Effector memory CD8-positive, alpha-beta T cell (primary cell): ENCODE data around the gene SMIM17.
A peak's percentile ranks its signal among the peaks of the same experiment; 100 is the strongest.
"Not testable (repeated sequence)": the region's sequence is repeated elsewhere in the genome, so short reads cannot be mapped to it uniquely, and the experiment has no call there.

Source experiments
- ATAC-seq: fragments of 150-1000 bp; cut with Tn5 transposase; replicated peaks from 2 replicates; pipeline ENCODE4 v1.10.0; 2021; ENCODE audit warnings: mild to moderate bottlenecking, moderate library complexity
- DNase-seq, 3 experiments: peaks; one replicate each; pipeline ENCODE4 v3.0.0; 2021
- H3K27ac Mint-ChIP-seq, 2 donors: one replicate each; pipeline ENCODE4 v1.8.0; 2022; ENCODE audit warnings: mild to moderate bottlenecking in 2 of 2, mixed read lengths in 2 of 2, moderate library complexity in 2 of 2
- H3K27me3 Mint-ChIP-seq, 2 donors: one replicate each; pipeline ENCODE4 v1.8.0; 2022; ENCODE audit warnings: mixed read lengths in 2 of 2
- H3K36me3 Mint-ChIP-seq: one replicate; pipeline ENCODE4 v1.8.0; 2022; ENCODE audit warnings: mild to moderate bottlenecking, moderate library complexity, mixed read lengths; ENCODE audit not compliant: insufficient read depth
- H3K4me1 Mint-ChIP-seq, 2 donors: one replicate each; pipeline ENCODE4 v1.8.0; 2022; ENCODE audit warnings: low read depth in 2 of 2, mixed read lengths in 2 of 2
- H3K4me3 Mint-ChIP-seq, 2 donors: one replicate each; pipeline ENCODE4 v1.8.0; 2022; ENCODE audit warnings: mild to moderate bottlenecking in 2 of 2, mixed read lengths in 2 of 2, moderate library complexity in 2 of 2
- H3K9me3 Mint-ChIP-seq, 2 donors: one replicate each; pipeline ENCODE4 v1.8.0; 2022; ENCODE audit warnings: mixed read lengths in 2 of 2

The SMIM17 gene

DNA sequence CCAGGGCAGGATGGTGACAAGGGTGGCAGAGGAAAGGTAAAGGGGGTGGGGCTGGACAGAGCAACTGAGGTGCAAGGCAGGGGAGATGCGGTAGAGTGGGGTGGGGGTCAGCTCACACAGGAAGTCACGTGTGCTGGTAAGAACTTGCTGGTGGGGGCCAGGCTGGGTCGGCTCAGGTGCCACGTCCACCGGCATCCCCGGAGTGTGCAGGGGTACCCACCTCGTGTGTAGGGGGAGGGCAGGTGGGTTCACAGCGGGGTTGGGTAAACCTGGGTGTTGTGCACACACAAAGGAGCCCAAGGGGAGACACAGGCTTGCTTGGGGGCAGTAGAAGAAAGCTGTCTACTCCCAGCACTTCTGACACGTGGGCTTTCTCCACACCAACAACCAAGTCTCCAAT, 25.7 kb downstream of the SMIM17 start:
- H3K27me3 Mint-ChIP-seq = no peaks in the 10 kb centered on the region
- no peak overlapping the region for H3K4me3 Mint-ChIP-seq
- DNase-seq = no peak
- ATAC-seq = no peak
- H3K9me3 Mint-ChIP-seq = peaks cover 7 to 11% of the 10 kb centered on the region in 2 donors
- no peaks in the 10 kb centered on the region for H3K36me3 Mint-ChIP-seq
- no peak overlapping the region for H3K27ac Mint-ChIP-seq
- H3K4me1 Mint-ChIP-seq = peaks cover 0 to 10% of the 10 kb centered on the region in 2 donors

DNA sequence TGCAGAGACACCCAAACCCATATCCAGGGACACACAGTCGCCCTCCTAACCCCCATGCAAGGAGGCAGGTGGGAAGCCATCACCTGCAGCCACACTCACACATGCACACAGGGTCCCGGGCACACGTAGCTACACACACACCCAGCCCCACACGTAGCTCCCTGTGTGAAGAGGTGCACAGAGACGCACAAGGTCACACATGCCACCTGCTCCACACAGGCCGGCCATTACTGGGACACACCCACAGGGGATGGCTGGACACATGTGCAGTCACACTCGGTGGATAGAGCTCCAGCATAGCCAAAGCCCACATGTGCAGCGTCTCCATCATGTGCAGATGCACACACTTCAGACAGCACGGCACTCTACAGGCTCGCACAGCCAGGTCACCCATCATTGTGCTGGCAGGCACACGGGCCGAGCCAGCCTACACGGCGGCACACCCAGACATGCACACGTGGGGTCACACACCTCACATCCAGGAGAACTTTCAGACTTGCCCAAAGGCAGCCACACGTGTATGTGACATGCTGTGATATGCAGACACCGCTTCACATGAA, 27.5 kb downstream of the SMIM17 start:
- Mint-ChIP-seq H3K36me3 (no peaks in the 10 kb centered on the region), H3K27me3 (no peaks in the 10 kb centered on the region), H3K4me1 (peaks cover 0 to 10% of the 10 kb centered on the region in 2 donors), H3K4me3 (peak overlapping the region in 1 of 2 donors; percentile 82), H3K9me3 (peaks cover 5 to 7% of the 10 kb centered on the region in 2 donors), H3K27ac (no peak overlapping the region)
- ATAC-seq (no peak), DNase-seq (no peak)

DNA sequence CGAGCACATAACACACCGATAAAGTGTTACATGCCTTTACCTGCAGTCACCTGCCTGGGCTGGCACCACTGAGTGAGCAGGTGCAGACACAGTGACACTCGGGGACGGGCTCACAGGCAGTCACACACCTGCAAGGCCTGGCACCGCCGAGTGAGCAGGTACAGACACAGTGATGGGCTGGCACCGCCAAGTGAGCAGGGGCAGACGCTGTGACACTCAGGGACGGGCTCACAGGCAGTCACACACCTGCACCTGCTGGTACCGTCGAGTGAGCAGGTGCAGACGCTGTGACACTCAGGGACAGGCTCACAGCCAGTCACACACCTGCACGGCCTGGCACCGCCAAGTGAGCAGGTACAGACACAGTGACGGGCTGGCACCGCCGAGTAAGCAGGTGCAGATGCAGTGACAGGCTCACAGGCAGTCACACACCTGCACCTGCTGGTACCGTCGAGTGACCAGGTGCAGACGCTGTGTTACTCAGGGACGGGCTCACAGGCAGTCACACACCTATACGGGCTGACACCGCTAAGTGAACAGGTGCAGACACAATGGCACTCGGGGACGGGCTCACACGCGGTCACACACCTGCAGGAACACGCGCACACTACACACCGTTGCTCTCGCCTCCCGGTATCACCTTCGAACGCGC, 28.1 kb downstream of the SMIM17 start:
- peaks cover 5 to 7% of the 10 kb centered on the region in 2 donors for H3K9me3 Mint-ChIP-seq
- peak overlapping the region in 1 of 2 donors; percentile 55 for H3K27ac Mint-ChIP-seq
- H3K36me3 Mint-ChIP-seq = no peaks in the 10 kb centered on the region
- DNase-seq (no peak), ATAC-seq (peak; percentile 33)
- H3K27me3 Mint-ChIP-seq = no peaks in the 10 kb centered on the region
- peaks cover 0 to 10% of the 10 kb centered on the region in 2 donors for H3K4me1 Mint-ChIP-seq
- peak overlapping the region; percentile 65 to 82 for H3K4me3 Mint-ChIP-seq

DNA sequence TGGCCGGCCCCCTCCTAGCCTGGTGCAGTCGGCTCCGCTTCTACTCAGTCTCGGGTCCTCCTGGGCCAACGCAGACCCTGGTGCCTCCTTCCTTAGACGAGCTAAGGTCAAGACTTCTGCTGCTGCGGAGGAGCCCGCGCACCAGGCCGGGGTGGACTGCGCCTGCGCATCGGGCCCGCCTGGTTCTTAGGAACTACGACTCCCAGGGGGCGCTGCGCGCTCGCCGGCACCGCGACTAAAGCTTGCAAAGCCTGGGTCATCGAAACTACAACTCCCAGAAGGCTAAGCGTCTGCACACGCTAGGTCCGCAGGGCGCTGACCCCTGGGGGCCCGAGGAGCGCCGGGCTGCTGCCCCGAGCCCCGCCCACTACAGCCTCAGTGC, 28.6 kb downstream of the SMIM17 start, which contains the start of gene ZNF835:
Gene ZNF835, minus strand, starts transcription at position 145 of the 382 bp plus-strand sequence. CDS start 6,559 bp downstream, outside the sequence.
- Mint-ChIP-seq H3K9me3 (peaks cover 5 to 7% of the 10 kb centered on the region in 2 donors), H3K27me3 (no peaks in the 10 kb centered on the region), H3K36me3 (no peaks in the 10 kb centered on the region), H3K4me3 (peak within 1 kb of the TSS; percentile 65 to 82), H3K4me1 (peaks cover 0 to 10% of the 10 kb centered on the region in 2 donors), H3K27ac (peak within 1 kb of the TSS in 1 of 2 donors; percentile 55)
- ATAC-seq (peak; percentile 78), DNase-seq (peak; percentile 22 to 55 (median 47))

DNA sequence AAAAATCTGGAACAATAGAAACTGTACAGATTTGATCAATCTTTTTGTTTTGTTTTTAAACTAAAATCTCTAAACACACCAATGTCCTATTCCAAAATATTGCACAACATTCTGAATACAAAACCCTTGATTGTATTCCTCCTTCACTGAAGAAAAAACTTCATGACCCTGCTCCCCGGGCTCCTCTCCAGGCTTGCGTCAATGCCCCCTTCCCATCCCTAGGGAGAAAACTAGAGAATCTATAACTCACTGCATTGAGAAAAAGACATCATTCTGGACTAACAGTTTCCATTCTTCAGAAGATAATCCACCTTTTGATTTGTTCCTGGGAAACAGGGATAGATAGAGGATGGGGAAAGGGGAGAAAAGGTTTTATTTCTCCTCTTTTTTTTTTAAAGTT, 29.7 kb downstream of the SMIM17 start:
- not testable (repeated sequence) for H3K36me3 Mint-ChIP-seq, H3K27ac Mint-ChIP-seq, H3K9me3 Mint-ChIP-seq, H3K27me3 Mint-ChIP-seq, DNase-seq, H3K4me3 Mint-ChIP-seq, ATAC-seq
- H3K4me1 Mint-ChIP-seq = peaks cover 0 to 10% of the 10 kb centered on the region in 2 donors

DNA sequence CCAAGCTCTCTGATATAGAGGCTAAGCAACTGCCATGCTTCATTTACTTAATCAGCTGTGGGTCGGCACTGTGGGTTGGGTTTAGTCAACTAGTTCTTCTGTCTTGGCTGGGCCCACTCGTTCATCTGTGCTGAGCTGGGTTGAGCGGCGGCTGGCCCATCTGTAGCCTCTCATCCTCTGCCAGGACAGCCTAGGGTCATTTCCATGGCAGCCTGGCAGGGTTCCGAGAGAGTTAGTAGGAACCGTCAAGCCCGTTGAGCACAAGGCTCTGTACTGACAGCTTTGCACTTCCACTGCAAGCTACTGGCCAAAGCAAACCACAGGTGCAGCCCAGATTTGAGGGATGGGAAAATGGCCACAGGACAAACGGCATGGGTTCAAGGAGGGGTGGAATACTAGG, 35.2 kb downstream of the SMIM17 start:
- ATAC-seq (no peak), DNase-seq (no peak)
- Mint-ChIP-seq H3K4me1 (no peaks in the 10 kb centered on the region), H3K9me3 (peaks cover 5 to 6% of the 10 kb centered on the region in 2 donors), H3K4me3 (no peak overlapping the region), H3K27me3 (no peaks in the 10 kb centered on the region), H3K36me3 (no peaks in the 10 kb centered on the region), H3K27ac (no peak overlapping the region)

DNA sequence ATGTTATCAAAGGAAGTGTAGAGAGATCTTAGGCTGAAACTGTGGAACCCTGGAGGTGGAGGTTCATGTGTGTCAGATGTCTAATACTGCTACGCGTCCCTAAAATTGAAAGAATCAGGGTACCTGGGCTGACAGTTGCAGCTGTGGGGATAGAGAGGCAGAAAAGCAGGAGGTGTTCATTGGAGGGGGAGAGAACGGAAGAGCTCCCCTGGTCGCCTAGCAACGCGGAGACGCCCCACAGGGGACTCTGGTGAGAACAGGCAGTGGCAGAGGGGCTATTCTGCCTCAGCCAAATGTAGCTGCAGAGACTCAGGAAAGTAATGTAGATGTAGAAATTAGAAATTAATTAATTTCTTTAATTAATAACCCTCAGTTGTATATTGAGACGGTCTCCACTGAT, 38.7 kb downstream of the SMIM17 start:
- no peak overlapping the region for H3K4me3 Mint-ChIP-seq
- no peak for DNase-seq
- H3K9me3 Mint-ChIP-seq = peaks cover 13 to 16% of the 10 kb centered on the region in 2 donors
- no peaks in the 10 kb centered on the region for H3K36me3 Mint-ChIP-seq
- H3K27me3 Mint-ChIP-seq = no peaks in the 10 kb centered on the region
- no peaks in the 10 kb centered on the region for H3K4me1 Mint-ChIP-seq
- H3K27ac Mint-ChIP-seq = no peak overlapping the region
- no peak for ATAC-seq

DNA sequence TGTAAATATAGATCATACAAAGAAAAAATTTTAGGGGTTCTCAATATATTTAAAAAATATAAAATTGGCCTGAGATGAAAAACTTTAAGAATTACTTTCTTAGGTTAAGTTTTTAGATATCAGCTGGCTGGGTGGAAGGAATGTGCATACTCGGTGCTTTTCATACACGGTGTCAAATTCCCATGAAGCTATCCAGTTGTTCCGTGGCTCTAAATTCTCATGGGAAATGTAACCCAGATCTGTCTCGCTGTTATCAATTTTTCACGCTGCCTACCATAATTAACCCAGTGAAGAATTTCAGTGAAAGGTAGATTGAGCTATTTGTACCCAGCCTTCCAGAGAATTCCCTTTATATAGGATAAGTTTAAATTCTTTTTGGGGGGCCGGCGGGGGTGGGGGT, 40.2 kb downstream of the SMIM17 start:
- H3K27me3 Mint-ChIP-seq = no peaks in the 10 kb centered on the region
- H3K27ac Mint-ChIP-seq = no peak overlapping the region
- no peaks in the 10 kb centered on the region for H3K36me3 Mint-ChIP-seq
- no peak overlapping the region for H3K4me3 Mint-ChIP-seq
- peaks cover 15 to 25% of the 10 kb centered on the region in 2 donors for H3K9me3 Mint-ChIP-seq
- H3K4me1 Mint-ChIP-seq = no peaks in the 10 kb centered on the region
- DNase-seq (no peak), ATAC-seq (no peak)

DNA sequence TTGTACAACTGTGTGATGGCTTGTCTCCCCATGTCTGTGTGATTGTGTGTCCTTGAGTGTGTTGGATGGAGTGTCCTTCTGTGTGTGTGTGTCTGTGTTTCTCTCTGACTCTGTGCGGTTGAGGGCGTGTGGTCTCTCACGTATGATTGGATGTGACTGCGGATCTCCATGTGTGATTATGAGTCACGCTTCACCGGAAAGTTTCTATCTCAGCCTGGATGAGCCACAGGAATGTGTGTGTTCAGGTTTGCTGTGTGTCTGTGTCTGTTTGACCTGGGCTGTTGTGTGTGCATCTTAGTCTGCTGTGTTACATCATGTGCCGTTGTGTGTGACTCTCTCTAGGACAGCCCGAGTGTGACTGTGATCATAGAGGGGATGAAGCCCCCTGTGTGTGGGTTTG, 44.1 kb downstream of the SMIM17 start:
- DNase-seq (no peak), ATAC-seq (no peak)
- H3K9me3 Mint-ChIP-seq = peaks cover 11 to 27% of the 10 kb centered on the region in 2 donors
- H3K27ac Mint-ChIP-seq = no peak overlapping the region
- H3K27me3 Mint-ChIP-seq = no peaks in the 10 kb centered on the region
- H3K36me3 Mint-ChIP-seq = no peaks in the 10 kb centered on the region
- no peaks in the 10 kb centered on the region for H3K4me1 Mint-ChIP-seq
- no peak overlapping the region for H3K4me3 Mint-ChIP-seq

DNA sequence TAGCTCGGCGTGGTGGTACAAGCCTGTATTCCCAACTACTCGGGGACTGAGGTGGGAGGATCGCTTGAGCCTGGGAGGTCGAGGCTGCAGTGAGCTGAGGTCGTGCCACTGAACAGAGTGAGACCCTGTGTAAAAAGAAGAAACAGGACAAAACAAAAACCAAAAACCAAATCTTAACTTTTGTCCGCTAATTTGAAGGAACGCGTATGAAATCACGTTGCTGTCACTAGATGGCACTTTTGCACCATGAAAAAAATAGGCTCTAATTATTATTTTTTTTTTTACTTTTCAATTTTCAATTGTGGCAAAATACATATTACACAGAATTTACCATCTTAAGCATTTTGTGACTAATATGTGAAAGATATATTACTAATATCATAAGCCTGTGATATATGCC, 46.2 kb downstream of the SMIM17 start:
- H3K27me3 Mint-ChIP-seq = no peaks in the 10 kb centered on the region
- DNase-seq (no peak), ATAC-seq (no peak)
- H3K9me3 Mint-ChIP-seq = peaks cover 20 to 43% of the 10 kb centered on the region in 2 donors
- H3K4me1 Mint-ChIP-seq = no peaks in the 10 kb centered on the region
- no peaks in the 10 kb centered on the region for H3K36me3 Mint-ChIP-seq
- no peak overlapping the region for H3K27ac Mint-ChIP-seq
- no peak overlapping the region for H3K4me3 Mint-ChIP-seq

DNA sequence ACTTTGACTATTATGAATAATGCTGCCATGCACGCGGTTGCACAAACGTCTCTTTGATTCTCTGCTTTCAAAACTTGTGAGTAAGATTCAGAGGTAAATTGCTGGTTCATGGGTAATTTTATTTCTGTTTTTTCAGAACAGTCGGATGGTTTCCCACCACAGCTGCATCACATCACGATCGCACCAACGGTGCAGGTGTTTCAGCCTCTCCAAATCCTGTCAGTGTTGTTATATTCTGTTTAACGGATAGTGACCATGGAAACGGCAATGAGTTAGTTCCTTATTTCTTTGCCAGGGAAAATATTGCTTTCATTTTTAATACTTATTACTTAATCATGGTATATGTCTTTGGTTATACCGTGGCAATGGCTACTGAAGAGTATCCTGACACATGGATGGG, 47.7 kb downstream of the SMIM17 start:
- no peak overlapping the region for H3K4me3 Mint-ChIP-seq
- peaks cover 14 to 44% of the 10 kb centered on the region in 2 donors for H3K9me3 Mint-ChIP-seq
- no peak for ATAC-seq
- H3K27ac Mint-ChIP-seq = no peak overlapping the region
- DNase-seq = no peak
- H3K36me3 Mint-ChIP-seq = no peaks in the 10 kb centered on the region
- no peaks in the 10 kb centered on the region for H3K27me3 Mint-ChIP-seq
- no peaks in the 10 kb centered on the region for H3K4me1 Mint-ChIP-seq

DNA sequence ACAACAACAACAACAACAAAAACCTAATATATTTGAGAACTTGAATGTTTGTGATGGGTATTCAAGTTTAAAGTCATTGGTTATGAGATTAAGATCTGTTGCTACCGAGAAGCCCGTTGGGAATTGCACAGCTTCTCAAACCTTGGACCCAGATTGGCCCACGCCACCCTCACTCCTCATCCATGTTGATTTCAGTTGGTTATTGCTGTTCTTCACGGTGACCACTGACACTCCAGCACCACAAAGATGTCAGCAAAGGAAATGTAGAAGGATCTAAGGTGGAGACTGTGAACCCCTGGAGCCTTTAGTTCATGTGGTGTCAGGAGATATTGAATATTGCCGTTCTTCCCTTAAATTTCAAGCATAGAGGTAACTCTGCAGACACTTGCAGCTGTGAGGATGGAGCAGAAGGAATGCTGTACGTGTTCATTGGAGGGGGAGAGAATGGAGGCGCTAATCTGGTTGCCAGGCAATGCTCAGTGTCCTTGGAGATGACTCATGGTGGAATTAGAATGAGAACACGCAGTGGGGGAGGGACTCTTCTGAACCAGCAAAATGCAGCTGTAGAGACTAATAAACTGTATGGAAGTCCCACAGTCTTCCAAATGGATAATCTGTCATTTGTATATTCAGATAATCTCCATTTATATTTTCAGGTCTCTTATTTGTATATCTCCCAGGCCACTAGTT, 49.4 kb downstream of the SMIM17 start:
- H3K36me3 Mint-ChIP-seq = no peaks in the 10 kb centered on the region
- no peaks in the 10 kb centered on the region for H3K4me1 Mint-ChIP-seq
- H3K4me3 Mint-ChIP-seq = no peak overlapping the region
- H3K9me3 Mint-ChIP-seq = peaks cover 14 to 30% of the 10 kb centered on the region in 2 donors
- H3K27me3 Mint-ChIP-seq = no peaks in the 10 kb centered on the region
- no peak for DNase-seq
- no peak for ATAC-seq
- no peak overlapping the region for H3K27ac Mint-ChIP-seq

DNA sequence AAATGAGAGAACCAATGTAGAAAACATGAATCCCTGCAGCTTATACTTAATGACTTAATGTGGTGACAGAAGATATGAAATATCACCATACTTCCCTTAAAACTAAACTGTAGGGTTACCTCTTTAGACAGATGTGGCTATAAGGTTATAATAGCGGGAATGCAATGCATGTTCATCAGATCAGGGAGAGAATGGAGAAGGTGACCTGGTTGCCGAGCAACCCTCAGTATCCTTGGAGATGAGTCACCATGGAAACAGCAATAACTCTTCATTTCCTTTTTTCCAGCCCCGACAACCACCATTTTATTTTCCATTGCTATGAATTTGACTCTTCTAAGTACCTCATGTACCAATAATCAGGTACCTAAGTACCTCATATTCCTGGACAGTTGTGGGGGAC, 56.6 kb downstream of the SMIM17 start:
- DNase-seq (no peak), ATAC-seq (no peak)
- H3K27me3 Mint-ChIP-seq = no peaks in the 10 kb centered on the region
- H3K9me3 Mint-ChIP-seq = peaks cover 7 to 10% of the 10 kb centered on the region in 2 donors
- no peaks in the 10 kb centered on the region for H3K36me3 Mint-ChIP-seq
- no peaks in the 10 kb centered on the region for H3K4me1 Mint-ChIP-seq
- H3K4me3 Mint-ChIP-seq = no peak overlapping the region
- no peak overlapping the region for H3K27ac Mint-ChIP-seq

DNA sequence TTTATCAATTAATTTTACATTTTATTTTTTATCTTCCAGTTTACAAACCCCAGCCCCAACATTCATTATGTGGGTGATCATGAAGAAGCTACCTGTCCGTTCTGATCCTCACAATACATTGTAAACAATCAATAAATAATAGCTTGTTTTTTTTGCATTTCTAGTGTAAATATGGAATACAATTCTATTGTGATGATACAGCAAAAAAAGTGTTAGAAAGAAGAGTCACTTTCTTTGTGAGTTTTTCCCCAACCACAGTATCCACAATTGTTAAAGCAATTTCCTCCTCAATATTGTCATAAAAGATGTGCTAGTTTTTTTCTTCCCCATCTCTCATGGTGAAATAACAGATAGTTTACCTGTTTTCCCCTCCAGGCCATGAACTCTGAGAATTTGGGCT, 58.9 kb downstream of the SMIM17 start:
- Mint-ChIP-seq H3K4me3 (no peak overlapping the region), H3K27ac (no peak overlapping the region), H3K4me1 (no peaks in the 10 kb centered on the region), H3K36me3 (no peaks in the 10 kb centered on the region), H3K9me3 (peaks cover 11 to 19% of the 10 kb centered on the region in 2 donors), H3K27me3 (no peaks in the 10 kb centered on the region)
- no peak for DNase-seq
- ATAC-seq = no peak
